ENCODE data around the gene VPS11.

- no peak for TF ChIP-seq CTCF (IDR thresholded peaks at IDR 0.05)
- TF ChIP-seq POLR2A (IDR thresholded peaks at IDR 0.05), result no peak
Measured at GRCh38 chr11:119024430-119025098, 43.1 kb upstream of the VPS11 start.
